ENCODE data around the gene TBX4. TPM values are rescaled to one million over a fixed set of nuclear protein-coding genes. Genes with fewer than 3 reads are reported as not detected.
A peak's percentile ranks its signal among the peaks of the same experiment; 100 is the strongest.

The TBX4 gene
- total and polyA plus RNA-seq, 2 experiments from 2014 or later, result not detected

DNA sequence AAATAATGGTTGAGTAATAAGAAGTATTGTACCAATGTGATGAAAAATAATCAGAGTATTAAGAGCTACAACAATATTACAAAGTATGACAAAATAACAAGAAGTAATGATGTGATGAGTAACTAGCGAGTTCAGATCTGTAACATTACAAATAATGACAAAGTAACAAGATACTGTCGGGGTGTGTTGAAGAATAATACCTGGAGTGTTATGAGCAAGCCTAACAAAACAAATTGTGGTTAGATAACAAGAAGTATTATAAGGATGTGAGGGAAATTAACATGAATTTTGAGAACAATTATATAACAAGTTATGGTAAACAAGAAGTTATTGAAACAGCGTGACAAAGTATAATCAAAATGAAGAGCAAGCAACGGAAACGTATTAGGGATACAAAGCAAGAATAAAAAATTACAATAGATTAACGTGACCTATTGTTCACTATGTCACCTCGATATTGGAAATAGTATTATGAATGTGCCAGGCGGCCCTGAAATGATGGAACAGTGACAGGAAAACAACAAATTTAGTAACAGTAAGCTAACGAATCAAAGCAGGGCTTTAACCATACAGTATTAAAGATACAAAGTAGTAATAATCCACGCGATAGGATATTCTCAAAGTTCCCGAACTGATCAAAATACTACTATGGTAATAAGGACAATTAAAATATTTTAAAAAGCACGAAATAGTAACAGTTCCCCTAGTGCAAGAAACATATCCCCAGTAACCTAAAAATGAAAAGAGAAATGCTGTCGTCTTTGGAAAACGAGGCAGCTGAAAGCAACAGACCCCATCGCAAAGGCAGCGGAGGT is 1.6 kb downstream of the TBX4 start:
- Histone ChIP-seq H3K36me3 (ENCODE audit: insufficient read depth) (no peaks in the 10 kb centered on the region), H2AFZ (peak overlapping the region; percentile 74; the same call in 1 of the 2 replicates), H4K20me1 (replicated peaks; ENCODE audit: insufficient read depth) (peaks cover 9% of the 10 kb centered on the region; the same call in 1 of the 2 replicates), H3K4me2 (peak overlapping the region; percentile 60; the same call in 1 of the 2 replicates), H3K27ac (ENCODE audit: low read depth) (no peak overlapping the region), H3K79me2 (replicated peaks; ENCODE audit: insufficient read depth) (no peaks in the 10 kb centered on the region), H3K27me3 (ENCODE audit: insufficient read depth) (peaks cover 100% of the 10 kb centered on the region), H3K4me1 (ENCODE audit: insufficient read depth) (peaks cover 34% of the 10 kb centered on the region; the same call in 1 of the 2 replicates), H3K9me2 (ENCODE audit: insufficient read depth) (no peaks in the 10 kb centered on the region), H3K4me3 (peak overlapping the region; percentile 34; the same call in 1 of the 2 replicates), H3F3A (replicated peaks; ENCODE audit: low read depth) (0 out of 2 replicates have a peak, but pooled peaks cover 4% of the 10 kb centered on the region)
- H3K27me3 Mint-ChIP-seq (ENCODE audit: insufficient read depth, low read depth, poor library complexity), result peaks cover 97% of the 10 kb centered on the region
- no peak for TF ChIP-seq NANOG (IDR thresholded peaks at IDR 0.05; ENCODE audit: borderline replicate concordance)
- no peak for TF ChIP-seq POLR2AphosphoS5 (IDR thresholded peaks at IDR 0.05; ENCODE audit: low read depth)
- TF ChIP-seq EZH2 (IDR thresholded peaks at IDR 0.05; ENCODE audit: low read depth, unreplicated experiment), result peak; percentile 99
- peaks cover 3% of the 10 kb centered on the region; the same call in 1 of the 3 replicates for H3K36me3 Mint-ChIP-seq (ENCODE audit: low read depth)
- H3K27ac Mint-ChIP-seq, result no peak overlapping the region
- ATAC-seq (no peak), DNase-seq (ENCODE audit: low spot score) (no peak)
- H3K4me3 Mint-ChIP-seq, result peak overlapping the region; percentile 55
- peaks cover 8% of the 10 kb centered on the region for H3K9me3 Mint-ChIP-seq
- H3K4me1 Mint-ChIP-seq, result peaks cover 43% of the 10 kb centered on the region

GRCh38 chr17:61454381-61455323 is 2.4 kb downstream of the TBX4 start:
- DNase-seq (ENCODE audit: low spot score), result peak; percentile 58
- peak overlapping the region; percentile 74; the same call in 1 of the 2 replicates for H2AFZ ChIP-seq
- H3K27ac Mint-ChIP-seq, result no peak overlapping the region
- H3K4me1 ChIP-seq (ENCODE audit: insufficient read depth), result peaks cover 36% of the 10 kb centered on the region; the same call in 1 of the 2 replicates
- peaks cover 43% of the 10 kb centered on the region for H3K4me1 Mint-ChIP-seq
- H3K9me2 ChIP-seq (ENCODE audit: insufficient read depth), result no peaks in the 10 kb centered on the region
- 0 out of 2 replicates have a peak, but pooled peaks cover 4% of the 10 kb centered on the region for H3F3A ChIP-seq (replicated peaks; ENCODE audit: low read depth)
- H3K36me3 Mint-ChIP-seq (ENCODE audit: low read depth), result peaks cover 3% of the 10 kb centered on the region; the same call in 1 of the 3 replicates
- no peaks in the 10 kb centered on the region for H3K36me3 ChIP-seq (ENCODE audit: insufficient read depth)
- peak overlapping the region; percentile 34 for H3K4me3 ChIP-seq
- peaks cover 8% of the 10 kb centered on the region for H3K9me3 Mint-ChIP-seq
- peaks cover 99% of the 10 kb centered on the region for H3K27me3 Mint-ChIP-seq (ENCODE audit: insufficient read depth, low read depth, poor library complexity)
- H3K27me3 ChIP-seq (ENCODE audit: insufficient read depth), result peaks cover 100% of the 10 kb centered on the region
- no peak overlapping the region for H3K27ac ChIP-seq (ENCODE audit: low read depth)
- H3K79me2 ChIP-seq (replicated peaks; ENCODE audit: insufficient read depth), result no peaks in the 10 kb centered on the region
- peak; percentile 6 for ATAC-seq
- H4K20me1 ChIP-seq (replicated peaks; ENCODE audit: insufficient read depth), result peaks cover 13% of the 10 kb centered on the region
- TF ChIP-seq EZH2 (IDR thresholded peaks at IDR 0.05; ENCODE audit: low read depth, unreplicated experiment) (peak; percentile 96), ZNF331 (CRISPR knock-in tag; IDR thresholded peaks at IDR 0.05; ENCODE audit: low read depth) (no peak), EZH2phosphoT487 (IDR thresholded peaks at IDR 0.05; ENCODE audit: unreplicated experiment) (peak; percentile 36)
- H3K4me2 ChIP-seq, result peak overlapping the region; percentile 60; the same call in 1 of the 2 replicates
- peak overlapping the region; percentile 55 for H3K4me3 Mint-ChIP-seq

All from GM23338 (cell line).